ENCODE measurements around the gene TAC3.
A peak's percentile ranks its signal among the peaks of the same experiment; 100 is the strongest.

The TAC3 gene

GRCh38 chr12:57006809-57007475, 9.4 kb downstream of the TAC3 start:
- Histone ChIP-seq H3K4ac (ENCODE audit: low read depth, low read length) (no peak overlapping the region), H4K5ac (ENCODE audit: low read length) (no peak overlapping the region), H3K9ac (ENCODE audit: low read length) (peak overlapping the region; percentile 34), H3K36me3 (ENCODE audit: control insufficient read depth, insufficient read depth, low read length) (peaks cover 9% of the 10 kb centered on the region), H3K4me2 (ENCODE audit: low read length) (no peak overlapping the region), H4K8ac (ENCODE audit: low read depth, low read length) (no peak overlapping the region), H3K4me3 (ENCODE audit: low read length) (no peak overlapping the region), H3K79me1 (ENCODE audit: low read length) (peaks cover 11% of the 10 kb centered on the region), H3K56ac (ENCODE audit: low read length) (no peak overlapping the region), H3K18ac (ENCODE audit: low read length) (no peak overlapping the region), H3K23ac (ENCODE audit: low read length) (no peak overlapping the region), H3K4me1 (ENCODE audit: control insufficient read depth, low read depth, low read length) (no peaks in the 10 kb centered on the region), H3K27ac (ENCODE audit: low read depth, low read length) (no peak overlapping the region), H2BK15ac (replicated peaks; ENCODE audit: low read depth) (no peak overlapping the region), H2AK5ac (ENCODE audit: low read length) (no peak overlapping the region), H2BK120ac (ENCODE audit: low read depth, low read length) (no peak overlapping the region), H3K27me3 (ENCODE audit: insufficient read depth, low read length, poor library complexity) (no peaks in the 10 kb centered on the region), H2BK5ac (ENCODE audit: low read length) (no peak overlapping the region), H3K79me2 (ENCODE audit: control insufficient read depth, insufficient read depth, low read length) (peaks cover 21% of the 10 kb centered on the region)
- no peak for DNase-seq
- WGBS (ENCODE audit: extremely low coverage, insufficient coverage, low lambda C conversion rate): no CpG with 5 or more reads among the region's 10 CpGs

DNA sequence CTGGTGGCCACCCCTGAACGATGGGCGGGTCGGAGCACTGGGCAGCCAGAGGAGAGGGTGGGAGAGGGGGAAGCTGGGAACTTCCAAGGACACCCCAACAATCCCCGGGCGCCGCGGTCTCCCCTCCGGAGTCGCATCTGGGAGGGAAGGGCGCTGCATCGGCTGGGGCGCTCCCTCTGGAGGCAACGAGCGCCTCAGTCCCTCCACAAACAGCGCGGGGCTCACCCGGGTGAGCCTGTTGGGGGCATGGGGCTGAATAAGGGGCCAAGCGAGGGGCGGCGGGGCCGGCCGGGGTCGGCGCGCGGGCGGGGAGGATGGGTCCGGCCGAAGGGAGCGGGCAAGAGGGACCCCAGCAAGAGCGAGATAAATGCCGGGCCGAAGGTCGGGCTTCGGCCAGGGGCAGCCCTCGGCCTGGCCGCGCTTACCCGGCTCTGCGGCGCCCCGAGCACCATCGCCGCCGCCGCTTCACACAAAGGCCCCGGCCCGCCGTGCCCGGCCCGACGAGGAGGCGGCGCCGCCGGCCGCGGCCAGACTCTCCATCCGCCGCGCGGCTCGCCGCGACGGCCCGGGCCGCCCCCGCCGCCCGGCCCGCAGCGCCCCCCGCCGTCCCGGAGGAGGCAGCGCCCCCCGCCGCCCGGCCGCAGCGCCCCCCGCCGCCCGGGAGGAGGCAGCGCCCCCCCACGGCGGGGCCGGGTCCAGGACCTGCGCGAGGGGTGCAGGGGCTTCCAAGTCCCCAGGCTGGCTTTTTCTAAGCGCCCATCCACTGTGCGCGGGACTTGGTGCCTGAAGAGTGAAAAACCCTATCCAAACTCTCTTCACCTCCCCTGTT, 10.1 kb downstream of the TAC3 start, which contains the start of gene ZBTB39:
Gene ZBTB39 (minus strand): TSS at position 567 of the 829 bp plus-strand sequence. CDS start 1,629 bp downstream, outside the sequence.
- peak within 1 kb of the TSS; percentile 84 for H3K4me2 ChIP-seq (ENCODE audit: low read length)
- H3K27ac ChIP-seq (ENCODE audit: low read depth, low read length): no peak within 1 kb of the TSS
- H4K8ac ChIP-seq (ENCODE audit: low read depth, low read length): peak within 1 kb of the TSS; percentile 81
- H3K27me3 ChIP-seq (ENCODE audit: insufficient read depth, low read length, poor library complexity): no peaks in the 10 kb centered on the region
- H3K18ac ChIP-seq (ENCODE audit: low read length): peak within 1 kb of the TSS; percentile 52
- H3K4me3 ChIP-seq (ENCODE audit: low read length): peak within 1 kb of the TSS; percentile 80
- H2BK15ac ChIP-seq (replicated peaks; ENCODE audit: low read depth): no peak within 1 kb of the TSS
- H3K4me1 ChIP-seq (ENCODE audit: control insufficient read depth, low read depth, low read length): no peaks in the 10 kb centered on the region
- H3K56ac ChIP-seq (ENCODE audit: low read length): peak within 1 kb of the TSS; percentile 89
- H3K79me2 ChIP-seq (ENCODE audit: control insufficient read depth, insufficient read depth, low read length): peaks cover 23% of the 10 kb centered on the region
- H2AK5ac ChIP-seq (ENCODE audit: low read length): no peak within 1 kb of the TSS
- peak within 1 kb of the TSS; percentile 89 for H3K9ac ChIP-seq (ENCODE audit: low read length)
- no peak within 1 kb of the TSS for H4K5ac ChIP-seq (ENCODE audit: low read length)
- H3K4ac ChIP-seq (ENCODE audit: low read depth, low read length): peak within 1 kb of the TSS; percentile 29
- H2BK120ac ChIP-seq (ENCODE audit: low read depth, low read length): peak within 1 kb of the TSS; percentile 5
- peaks cover 9% of the 10 kb centered on the region for H3K36me3 ChIP-seq (ENCODE audit: control insufficient read depth, insufficient read depth, low read length)
- no CpG with 5 or more reads among the region's 94 CpGs for WGBS (ENCODE audit: extremely low coverage, insufficient coverage, low lambda C conversion rate)
- no peak within 1 kb of the TSS for H3K23ac ChIP-seq (ENCODE audit: low read length)
- H3K79me1 ChIP-seq (ENCODE audit: low read length): peaks cover 12% of the 10 kb centered on the region
- peak; percentile 59 for DNase-seq
- no peak within 1 kb of the TSS for H2BK5ac ChIP-seq (ENCODE audit: low read length)

DNA sequence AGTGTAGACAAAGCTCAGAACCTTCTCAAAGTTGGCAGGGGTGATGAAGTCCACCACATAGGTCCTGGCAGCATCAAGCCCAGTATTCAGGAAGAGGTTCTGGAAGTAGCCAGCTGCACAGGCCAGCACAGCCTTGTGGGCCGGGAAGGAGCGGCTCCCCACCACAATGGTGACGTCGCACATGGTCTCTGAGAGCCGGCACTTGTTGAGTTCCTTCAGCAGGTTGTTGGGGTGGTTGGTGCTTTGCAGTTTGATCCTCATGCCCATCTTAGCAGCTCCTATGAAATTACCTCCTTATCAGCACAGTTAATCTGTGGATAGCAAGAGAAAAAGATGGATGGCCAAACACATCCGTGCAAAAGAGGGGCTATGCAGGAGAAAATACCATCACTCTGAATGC, 11.7 kb downstream of the TAC3 start:
- Histone ChIP-seq H2BK15ac (replicated peaks; ENCODE audit: low read depth) (no peak overlapping the region), H2BK5ac (ENCODE audit: low read length) (no peak overlapping the region), H2BK120ac (ENCODE audit: low read depth, low read length) (no peak overlapping the region), H3K4ac (ENCODE audit: low read depth, low read length) (no peak overlapping the region), H4K5ac (ENCODE audit: low read length) (no peak overlapping the region), H3K4me1 (ENCODE audit: control insufficient read depth, low read depth, low read length) (no peaks in the 10 kb centered on the region), H2AK5ac (ENCODE audit: low read length) (no peak overlapping the region), H3K79me1 (ENCODE audit: low read length) (peaks cover 23% of the 10 kb centered on the region), H3K9ac (ENCODE audit: low read length) (no peak overlapping the region), H3K18ac (ENCODE audit: low read length) (no peak overlapping the region), H4K8ac (ENCODE audit: low read depth, low read length) (no peak overlapping the region), H3K4me3 (ENCODE audit: low read length) (no peak overlapping the region), H3K4me2 (ENCODE audit: low read length) (no peak overlapping the region), H3K27ac (ENCODE audit: low read depth, low read length) (no peak overlapping the region), H3K27me3 (ENCODE audit: insufficient read depth, low read length, poor library complexity) (no peaks in the 10 kb centered on the region), H3K23ac (ENCODE audit: low read length) (no peak overlapping the region), H3K79me2 (ENCODE audit: control insufficient read depth, insufficient read depth, low read length) (peaks cover 30% of the 10 kb centered on the region), H3K36me3 (ENCODE audit: control insufficient read depth, insufficient read depth, low read length) (peaks cover 9% of the 10 kb centered on the region), H3K56ac (ENCODE audit: low read length) (no peak overlapping the region)
- DNase-seq: no peak
- no CpG with 5 or more reads among the region's 6 CpGs for WGBS (ENCODE audit: extremely low coverage, insufficient coverage, low lambda C conversion rate)

GRCh38 chr12:57003395-57003794, 12.9 kb downstream of the TAC3 start:
- Histone ChIP-seq H2AK5ac (ENCODE audit: low read length) (no peak overlapping the region), H3K9ac (ENCODE audit: low read length) (no peak overlapping the region), H3K79me2 (ENCODE audit: control insufficient read depth, insufficient read depth, low read length) (peaks cover 32% of the 10 kb centered on the region), H3K56ac (ENCODE audit: low read length) (no peak overlapping the region), H3K4me1 (ENCODE audit: control insufficient read depth, low read depth, low read length) (no peaks in the 10 kb centered on the region), H3K4ac (ENCODE audit: low read depth, low read length) (no peak overlapping the region), H3K27ac (ENCODE audit: low read depth, low read length) (no peak overlapping the region), H3K4me2 (ENCODE audit: low read length) (no peak overlapping the region), H4K5ac (ENCODE audit: low read length) (no peak overlapping the region), H3K23ac (ENCODE audit: low read length) (no peak overlapping the region), H2BK5ac (ENCODE audit: low read length) (no peak overlapping the region), H3K4me3 (ENCODE audit: low read length) (no peak overlapping the region), H3K79me1 (ENCODE audit: low read length) (peaks cover 25% of the 10 kb centered on the region), H2BK15ac (replicated peaks; ENCODE audit: low read depth) (no peak overlapping the region), H3K18ac (ENCODE audit: low read length) (no peak overlapping the region), H3K36me3 (ENCODE audit: control insufficient read depth, insufficient read depth, low read length) (peaks cover 9% of the 10 kb centered on the region), H3K27me3 (ENCODE audit: insufficient read depth, low read length, poor library complexity) (no peaks in the 10 kb centered on the region), H2BK120ac (ENCODE audit: low read depth, low read length) (no peak overlapping the region), H4K8ac (ENCODE audit: low read depth, low read length) (no peak overlapping the region)
- no CpG with 5 or more reads among the region's 13 CpGs for WGBS (ENCODE audit: extremely low coverage, insufficient coverage, low lambda C conversion rate)
- no peak for DNase-seq

DNA sequence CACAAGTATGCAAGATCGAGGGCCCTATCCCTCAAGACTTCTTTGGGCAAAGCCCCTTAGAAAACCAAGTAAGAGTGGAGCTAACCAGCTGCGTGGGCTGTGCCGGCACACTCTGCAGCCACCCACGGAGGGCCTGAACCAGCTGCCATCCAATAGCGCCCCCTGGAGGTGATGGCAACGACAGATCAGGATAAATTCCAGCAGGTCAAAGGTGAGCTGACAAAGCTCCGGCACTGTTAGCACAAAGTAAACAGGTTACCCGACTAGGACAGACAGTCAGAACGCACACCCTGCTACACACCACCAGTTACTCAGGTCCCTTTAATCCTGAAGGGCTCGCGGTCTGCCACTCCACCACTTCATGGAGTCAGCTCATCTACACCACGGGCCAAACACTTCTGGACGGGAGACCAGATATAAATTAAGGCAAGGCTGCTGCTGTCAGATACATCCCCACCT, 14.9 kb downstream of the TAC3 start:
- no peak overlapping the region for H3K18ac ChIP-seq (ENCODE audit: low read length)
- no peak overlapping the region for H2AK5ac ChIP-seq (ENCODE audit: low read length)
- peaks cover 25% of the 10 kb centered on the region for H3K79me1 ChIP-seq (ENCODE audit: low read length)
- no peak overlapping the region for H4K5ac ChIP-seq (ENCODE audit: low read length)
- H3K4me1 ChIP-seq (ENCODE audit: control insufficient read depth, low read depth, low read length): no peaks in the 10 kb centered on the region
- H3K9ac ChIP-seq (ENCODE audit: low read length): no peak overlapping the region
- H3K4me3 ChIP-seq (ENCODE audit: low read length): no peak overlapping the region
- no peak overlapping the region for H3K4me2 ChIP-seq (ENCODE audit: low read length)
- no peaks in the 10 kb centered on the region for H3K27me3 ChIP-seq (ENCODE audit: insufficient read depth, low read length, poor library complexity)
- no peak overlapping the region for H3K27ac ChIP-seq (ENCODE audit: low read depth, low read length)
- no CpG with 5 or more reads among the region's 13 CpGs for WGBS (ENCODE audit: extremely low coverage, insufficient coverage, low lambda C conversion rate)
- H2BK5ac ChIP-seq (ENCODE audit: low read length): no peak overlapping the region
- no peak overlapping the region for H2BK15ac ChIP-seq (replicated peaks; ENCODE audit: low read depth)
- H2BK120ac ChIP-seq (ENCODE audit: low read depth, low read length): no peak overlapping the region
- H4K8ac ChIP-seq (ENCODE audit: low read depth, low read length): no peak overlapping the region
- H3K23ac ChIP-seq (ENCODE audit: low read length): no peak overlapping the region
- peaks cover 9% of the 10 kb centered on the region for H3K36me3 ChIP-seq (ENCODE audit: control insufficient read depth, insufficient read depth, low read length)
- DNase-seq: peak; percentile 80
- no peak overlapping the region for H3K56ac ChIP-seq (ENCODE audit: low read length)
- no peak overlapping the region for H3K4ac ChIP-seq (ENCODE audit: low read depth, low read length)
- peaks cover 32% of the 10 kb centered on the region for H3K79me2 ChIP-seq (ENCODE audit: control insufficient read depth, insufficient read depth, low read length)
